GM21576 (cell line): Measurements from ENCODE around the gene CD33.
"Not testable (repeated sequence)": the region's sequence is repeated elsewhere in the genome, so short reads cannot be mapped to it uniquely, and the experiment has no call there.

Experiments used
- ATAC-seq: cut with Tn5 transposase; IDR thresholded peaks from one replicate; pipeline ENCODE4 v1.9.1; 2021; ENCODE audit warnings: mild to moderate bottlenecking, moderate library complexity; ENCODE audit not compliant: unreplicated experiment

The CD33 gene

GRCh38 chr19:51224898-51225393, at the start of gene CD33:
TSS of gene CD33 (plus strand) at chr19:51225080. CDS start at chr19:51225119, 39 bp downstream.
- ATAC-seq: not testable (repeated sequence)

- ATAC-seq: no peak
These were observed 45.6 kb upstream of the CD33 start for GRCh38 chr19:51179256-51179655.

GRCh38 chr19:51181377-51181912, 43.4 kb upstream of the CD33 start:
- ATAC-seq: no peak

GRCh38 chr19:51181913-51182419, 42.9 kb upstream of the CD33 start:
- no peak for ATAC-seq

- no peak for ATAC-seq
These were observed 41.3 kb upstream of the CD33 start for GRCh38 chr19:51183629-51184028.

GRCh38 chr19:51185069-51185867, 39.6 kb upstream of the CD33 start:
- ATAC-seq: no peak

GRCh38 chr19:51185868-51186215, 39.0 kb upstream of the CD33 start:
- ATAC-seq: no peak

GRCh38 chr19:51186323-51186722, 38.6 kb upstream of the CD33 start:
- no peak for ATAC-seq

GRCh38 chr19:51187395-51188226, 37.3 kb upstream of the CD33 start:
- ATAC-seq: no peak

GRCh38 chr19:51188227-51188559, 36.7 kb upstream of the CD33 start:
- ATAC-seq: no peak

- no peak for ATAC-seq
These were observed 32.2 kb upstream of the CD33 start for GRCh38 chr19:51192689-51193088.

GRCh38 chr19:51194527-51195315, 30.2 kb upstream of the CD33 start:
- ATAC-seq: no peak

GRCh38 chr19:51195316-51195586, 29.6 kb upstream of the CD33 start:
- ATAC-seq: no peak

GRCh38 chr19:51195616-51196015, 29.3 kb upstream of the CD33 start:
- ATAC-seq: no peak

GRCh38 chr19:51196181-51196580, 28.7 kb upstream of the CD33 start:
- no peak for ATAC-seq

- no peak for ATAC-seq
These were observed 26.2 kb upstream of the CD33 start for GRCh38 chr19:51198641-51199040.

GRCh38 chr19:51200071-51200666, 24.7 kb upstream of the CD33 start:
- ATAC-seq: no peak

GRCh38 chr19:51201712-51202111, 23.2 kb upstream of the CD33 start:
- no peak for ATAC-seq

- no peak for ATAC-seq
These were observed 21.0 kb upstream of the CD33 start for GRCh38 chr19:51203916-51204315.

- no peak for ATAC-seq
These were observed 20.6 kb upstream of the CD33 start for GRCh38 chr19:51204321-51204720.

- no peak for ATAC-seq
These were observed 17.1 kb upstream of the CD33 start for GRCh38 chr19:51207747-51208146.
